Activated CD8-positive, alpha-beta memory T cell treated with anti-CD3 and anti-CD28 coated beads, Interleukin-2, amount 10 ng/mL, durations not matched to agents 7 days and 5 days (primary cell): Measurements from ENCODE around the gene CYB561D1. TPM values are rescaled to one million over a fixed set of nuclear protein-coding genes. Genes with fewer than 3 reads are reported as not detected.
A peak's percentile ranks its signal among the peaks of the same experiment; 100 is the strongest.

Experiments
- ATAC-seq: fragments of 150-1000 bp; cut with Tn5 transposase; one replicate; pipeline ENCODE4 v1.10.0; 2021; ENCODE audit warnings: moderate library complexity
- CTCF ChIA-PET: fragments of 350-600 bp; sonication (Branson Sonifier 250); formaldehyde crosslinking; loops from one replicate; lab custom pipeline; 2021; ENCODE audit warnings: antibody characterized with exemption; lab: Charles Lee
- DNase-seq: peaks from one replicate; pipeline ENCODE4 v3.0.0-alpha.2; 2020
- H3K27ac Mint-ChIP-seq: one replicate; pipeline ENCODE4 v1.8.0; 2021; ENCODE audit warnings: mild to moderate bottlenecking, mixed read lengths
- H3K27me3 Mint-ChIP-seq: one replicate; pipeline ENCODE4 v1.8.0; 2021; ENCODE audit warnings: mixed read lengths
- H3K36me3 Mint-ChIP-seq: one replicate; pipeline ENCODE4 v1.8.0; 2021; ENCODE audit warnings: mild to moderate bottlenecking, mixed read lengths
- H3K4me1 Mint-ChIP-seq: one replicate; pipeline ENCODE4 v1.8.0; 2021; ENCODE audit warnings: mixed read lengths
- H3K4me3 Mint-ChIP-seq: one replicate; pipeline ENCODE4 v1.8.0; 2021; ENCODE audit warnings: mild to moderate bottlenecking, moderate library complexity, mixed read lengths
- H3K9me3 Mint-ChIP-seq: one replicate; pipeline ENCODE4 v1.8.0; 2022; ENCODE audit warnings: low read depth, mixed read lengths
- total RNA-seq, 2 experiments: library from RNA; stranded (reverse); gene quantifications; one replicate each; pipeline ENCODE4 v1.2.3, GENCODE V29; 2021

CYB561D1 gene
- total RNA-seq, 2 experiments from 2014 or later, result 11.0 to 15.0 TPM

DNA sequence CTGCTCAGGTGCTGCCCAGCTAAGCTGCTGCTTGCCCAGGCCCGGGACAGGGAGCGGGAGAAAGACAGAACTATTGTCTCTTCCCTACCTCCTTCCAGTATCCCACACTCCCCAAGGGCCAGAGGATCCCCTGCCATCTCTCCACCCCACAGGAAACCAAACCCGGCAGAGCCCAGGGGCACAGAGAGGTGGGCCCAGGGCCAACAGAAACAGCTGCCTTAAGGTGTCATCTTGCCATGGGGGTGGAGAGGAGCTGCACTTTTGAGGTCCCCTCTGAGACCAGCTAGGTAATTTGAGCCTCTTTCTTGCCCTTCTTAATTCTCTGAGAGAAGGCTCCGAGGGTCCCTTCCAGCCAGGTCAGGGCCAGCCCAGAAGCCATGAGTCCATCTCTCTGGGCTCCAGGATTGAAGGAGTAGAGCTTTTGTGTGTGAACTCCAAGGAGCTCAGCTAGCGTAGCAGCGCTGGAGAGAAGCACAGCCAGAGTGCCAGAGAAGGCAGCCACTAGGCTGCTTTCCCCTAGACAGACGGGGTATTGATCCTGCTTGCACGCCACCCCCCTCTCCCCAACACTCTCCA lies 36.1 kb downstream of the CYB561D1 start:
- H3K4me3 Mint-ChIP-seq, result no peak overlapping the region
- no peaks in the 10 kb centered on the region for H3K27me3 Mint-ChIP-seq
- H3K27ac Mint-ChIP-seq, result no peak overlapping the region
- H3K4me1 Mint-ChIP-seq, result peaks cover 23% of the 10 kb centered on the region
- DNase-seq, result no peak
- no peaks in the 10 kb centered on the region for H3K36me3 Mint-ChIP-seq
- no peaks in the 10 kb centered on the region for H3K9me3 Mint-ChIP-seq
- CTCF ChIA-PET, result interaction anchor here (0.8 to 46.0 kb wide), 8 partner anchors 8 to 455 kb away, joined by 3 to 1550 read pairs (median 48); partner anchors contain the start of genes AHCYL1, AMIGO1, ATXN7L2 and CYB561D1
- ATAC-seq, result no peak

DNA sequence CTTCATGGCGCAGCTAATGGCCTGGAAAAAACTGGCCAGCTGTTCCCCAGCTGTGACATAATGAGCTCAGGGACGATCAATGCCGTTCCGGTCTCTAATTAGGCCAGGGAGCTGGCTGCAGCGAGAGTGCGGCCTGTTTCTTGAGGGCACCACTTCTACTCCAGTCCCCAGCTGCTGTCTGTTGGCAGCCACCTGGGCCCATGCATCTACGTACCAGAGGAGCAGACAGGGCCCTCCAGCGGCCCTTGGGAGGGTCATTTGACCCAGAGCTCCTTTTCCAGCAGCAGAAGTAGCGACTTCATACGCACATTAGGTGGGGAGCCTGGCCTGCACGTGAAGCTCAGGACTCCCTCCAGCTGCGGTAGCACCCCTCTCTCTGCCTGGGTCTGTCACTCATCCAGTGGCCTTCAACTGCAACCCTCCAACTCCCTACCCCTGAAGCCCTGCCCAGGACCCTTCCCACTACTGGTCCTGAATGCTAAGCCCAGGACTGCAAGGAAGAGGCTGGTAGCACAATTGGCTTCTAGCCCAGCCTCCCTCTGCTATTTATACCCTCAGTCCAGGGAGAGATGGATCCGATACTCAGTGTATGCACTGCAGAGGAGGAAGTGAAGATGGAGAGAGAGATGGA lies 36.7 kb downstream of the CYB561D1 start:
- CTCF ChIA-PET, result interaction anchor here (1.5 to 46.0 kb wide), 7 partner anchors 8 to 266 kb away, joined by 3 to 1550 read pairs (median 62); partner anchors contain the start of genes AMIGO1, ATXN7L2, CYB561D1 and SORT1
- Mint-ChIP-seq H3K27me3 (no peaks in the 10 kb centered on the region), H3K9me3 (no peaks in the 10 kb centered on the region), H3K27ac (peak overlapping the region; percentile 52), H3K36me3 (no peaks in the 10 kb centered on the region), H3K4me3 (no peak overlapping the region), H3K4me1 (peaks cover 23% of the 10 kb centered on the region)
- DNase-seq (peak; percentile 33), ATAC-seq (no peak)

- no peaks in the 10 kb centered on the region for H3K36me3 Mint-ChIP-seq
- no peaks in the 10 kb centered on the region for H3K27me3 Mint-ChIP-seq
- H3K4me3 Mint-ChIP-seq, result no peak overlapping the region
- ATAC-seq (no peak), DNase-seq (no peak)
- peaks cover 23% of the 10 kb centered on the region for H3K4me1 Mint-ChIP-seq
- H3K27ac Mint-ChIP-seq, result peak overlapping the region; percentile 52
- CTCF ChIA-PET, result interaction anchor here (0.8 to 46.0 kb wide), 38 partner anchors 8 to 453 kb away, joined by 3 to 1550 read pairs (median 8); partner anchors contain the start of genes AHCYL1, AMIGO1, ATXN7L2 and CELSR2
- no peaks in the 10 kb centered on the region for H3K9me3 Mint-ChIP-seq
Observed at GRCh38 chr1:109531380-109531779, 37.5 kb downstream of the CYB561D1 start.

DNA sequence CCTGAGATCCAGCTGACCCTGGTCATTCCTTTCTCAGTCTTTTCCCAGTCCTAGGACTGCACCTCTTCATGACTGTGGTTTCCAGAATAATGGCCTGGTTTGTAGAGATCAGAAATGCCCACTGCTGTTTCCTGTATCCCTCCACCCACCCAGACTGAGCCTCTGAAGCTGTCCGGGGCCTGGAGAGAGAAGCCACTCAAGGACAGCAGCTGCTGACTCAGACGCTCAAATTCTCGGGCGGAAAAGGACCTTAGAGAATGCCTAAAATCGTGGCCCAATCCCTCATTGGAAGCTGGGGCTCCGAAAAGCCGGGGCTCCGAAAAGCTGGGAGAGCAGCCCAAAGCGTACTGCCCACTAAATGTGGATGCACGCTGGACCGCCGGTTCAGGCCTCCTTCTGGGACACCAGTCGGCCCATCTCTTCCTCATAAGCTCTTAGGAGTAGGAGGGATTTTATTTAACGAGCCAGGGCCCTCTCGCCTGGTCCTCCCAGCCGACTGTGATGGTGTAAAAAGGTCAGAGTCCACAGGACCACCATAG lies 38.0 kb downstream of the CYB561D1 start:
- no peak for ATAC-seq
- CTCF ChIA-PET, result interaction anchor here (0.8 to 46.0 kb wide), 61 partner anchors 9 to 807 kb away, joined by 3 to 1550 read pairs (median 6); partner anchors contain the start of genes AHCYL1, AMIGO1, AMPD2 and ATXN7L2
- no peak for DNase-seq
- Mint-ChIP-seq H3K36me3 (no peaks in the 10 kb centered on the region), H3K27me3 (no peaks in the 10 kb centered on the region), H3K4me1 (peaks cover 23% of the 10 kb centered on the region), H3K4me3 (no peak overlapping the region), H3K9me3 (no peaks in the 10 kb centered on the region), H3K27ac (no peak overlapping the region)

- peak overlapping the region; percentile 48 for H3K4me3 Mint-ChIP-seq
- no peaks in the 10 kb centered on the region for H3K36me3 Mint-ChIP-seq
- H3K4me1 Mint-ChIP-seq, result peaks cover 23% of the 10 kb centered on the region
- ATAC-seq (peak; percentile 90), DNase-seq (peak; percentile 94)
- no peaks in the 10 kb centered on the region for H3K9me3 Mint-ChIP-seq
- H3K27ac Mint-ChIP-seq, result peak overlapping the region; percentile 91
- CTCF ChIA-PET, result interaction anchor here (0.6 to 46.0 kb wide), 80 partner anchors 8 to 840 kb away, joined by 3 to 1550 read pairs (median 5); partner anchors contain the start of genes AHCYL1, AMIGO1, AMPD2 and ATXN7L2
- H3K27me3 Mint-ChIP-seq, result no peaks in the 10 kb centered on the region
Observed at GRCh38 chr1:109532365-109533136, 38.7 kb downstream of the CYB561D1 start.

DNA sequence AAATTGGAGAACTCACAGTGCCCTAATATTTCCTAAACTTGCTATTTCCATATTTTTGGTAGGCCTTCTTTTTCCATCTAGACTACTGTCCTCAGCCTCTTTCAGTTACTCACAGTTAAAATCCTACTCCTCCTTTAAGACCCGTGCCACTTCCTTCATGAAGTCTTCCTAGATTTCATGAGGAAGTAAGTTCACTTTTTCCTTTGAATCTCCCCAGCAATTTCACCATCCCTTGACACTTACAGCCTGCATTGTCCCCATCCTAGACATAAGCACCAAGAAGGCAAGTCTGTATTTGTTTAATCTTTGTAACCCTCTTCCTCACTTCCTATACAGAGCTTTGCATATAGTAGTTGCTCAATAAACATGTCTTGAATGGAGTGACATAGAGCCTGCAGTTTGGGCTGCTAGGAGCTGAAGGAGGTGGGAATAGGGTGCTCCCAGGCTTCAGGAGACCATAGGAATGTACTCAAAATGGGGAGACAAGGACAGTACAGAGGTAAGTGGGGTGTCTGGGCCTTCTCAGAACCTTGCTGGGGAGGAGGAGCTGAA lies 40.5 kb downstream of the CYB561D1 start:
- H3K9me3 Mint-ChIP-seq, result no peaks in the 10 kb centered on the region
- no peak overlapping the region for H3K27ac Mint-ChIP-seq
- H3K4me3 Mint-ChIP-seq, result no peak overlapping the region
- H3K36me3 Mint-ChIP-seq, result no peaks in the 10 kb centered on the region
- CTCF ChIA-PET, result interaction anchor here (0.6 to 46.0 kb wide), 10 partner anchors 6 to 271 kb away, joined by 3 to 1550 read pairs (median 8); partner anchors contain the start of genes AMIGO1, ATXN7L2, CYB561D1 and GNAI3
- ATAC-seq, result no peak
- H3K4me1 Mint-ChIP-seq, result peaks cover 23% of the 10 kb centered on the region
- no peak for DNase-seq
- no peaks in the 10 kb centered on the region for H3K27me3 Mint-ChIP-seq

DNA sequence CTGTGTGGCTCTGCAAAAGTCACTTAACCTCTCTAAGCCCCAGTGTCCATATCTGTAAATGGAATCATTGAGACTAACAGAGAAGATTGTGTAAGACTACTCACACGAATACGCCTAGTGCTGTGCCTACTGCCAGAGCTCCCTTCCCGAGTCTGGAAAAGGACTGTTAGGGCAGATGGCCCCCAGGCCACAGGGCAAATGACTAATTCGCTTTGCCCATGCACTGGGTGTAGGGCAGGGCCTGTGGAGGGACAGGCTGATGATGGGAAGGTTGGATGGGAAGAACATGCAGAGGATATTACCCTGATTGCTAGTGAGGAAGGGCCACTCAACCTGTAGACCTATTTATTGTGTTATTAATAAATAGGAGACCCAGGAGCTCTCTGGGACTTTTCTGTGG lies 41.6 kb downstream of the CYB561D1 start:
- no peaks in the 10 kb centered on the region for H3K36me3 Mint-ChIP-seq
- no peak overlapping the region for H3K4me3 Mint-ChIP-seq

DNA sequence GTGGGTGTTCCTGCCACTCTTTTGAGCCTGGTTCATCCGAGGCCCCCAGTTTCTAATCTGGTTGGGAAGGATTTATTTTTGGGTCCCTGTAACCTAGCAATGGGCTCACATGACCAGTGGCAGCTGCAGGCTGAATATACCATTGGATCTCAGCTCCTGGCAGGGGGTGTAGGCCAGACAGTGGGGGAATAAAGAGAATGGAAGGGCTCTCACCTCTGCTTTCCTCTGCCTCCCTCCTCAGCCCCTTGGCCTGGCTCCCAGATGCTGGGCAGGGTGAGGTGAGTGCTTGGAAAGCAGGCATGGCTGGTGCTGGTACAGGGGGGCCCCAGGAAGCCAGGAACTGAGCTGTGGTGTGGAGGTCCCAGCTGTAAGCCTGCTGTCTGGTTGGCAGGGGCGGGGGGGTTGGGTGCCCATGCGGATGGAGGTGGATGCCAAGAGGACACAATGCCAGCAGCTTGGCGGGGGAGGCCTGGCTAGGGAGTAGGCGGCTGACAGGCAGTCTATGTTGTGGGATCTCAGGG lies 42.1 kb downstream of the CYB561D1 start:
- H3K9me3 Mint-ChIP-seq, result no peaks in the 10 kb centered on the region
- no peaks in the 10 kb centered on the region for H3K36me3 Mint-ChIP-seq
- ATAC-seq (no peak), DNase-seq (no peak)
- H3K27me3 Mint-ChIP-seq, result no peaks in the 10 kb centered on the region
- peaks cover 19% of the 10 kb centered on the region for H3K4me1 Mint-ChIP-seq
- H3K4me3 Mint-ChIP-seq, result no peak overlapping the region
- CTCF ChIA-PET, result interaction anchor here (1.2 to 46.0 kb wide), 4 partner anchors 9 to 258 kb away, joined by 3 to 1550 read pairs (median 37); partner anchors contain the start of genes AMIGO1, ATXN7L2 and CYB561D1
- H3K27ac Mint-ChIP-seq, result no peak overlapping the region

More for the DNA sequence above, 41.6 kb downstream of the CYB561D1 start:
- H3K9me3 Mint-ChIP-seq, result no peaks in the 10 kb centered on the region
- no peak for DNase-seq
- H3K27ac Mint-ChIP-seq, result no peak overlapping the region
- no peaks in the 10 kb centered on the region for H3K27me3 Mint-ChIP-seq
- ATAC-seq, result no peak
- H3K4me1 Mint-ChIP-seq, result peaks cover 23% of the 10 kb centered on the region
- CTCF ChIA-PET, result interaction anchor here (1.2 to 46.0 kb wide), 6 partner anchors 10 to 272 kb away, joined by 3 to 1550 read pairs (median 8); partner anchors contain the start of genes AMIGO1, ATXN7L2 and CYB561D1

DNA sequence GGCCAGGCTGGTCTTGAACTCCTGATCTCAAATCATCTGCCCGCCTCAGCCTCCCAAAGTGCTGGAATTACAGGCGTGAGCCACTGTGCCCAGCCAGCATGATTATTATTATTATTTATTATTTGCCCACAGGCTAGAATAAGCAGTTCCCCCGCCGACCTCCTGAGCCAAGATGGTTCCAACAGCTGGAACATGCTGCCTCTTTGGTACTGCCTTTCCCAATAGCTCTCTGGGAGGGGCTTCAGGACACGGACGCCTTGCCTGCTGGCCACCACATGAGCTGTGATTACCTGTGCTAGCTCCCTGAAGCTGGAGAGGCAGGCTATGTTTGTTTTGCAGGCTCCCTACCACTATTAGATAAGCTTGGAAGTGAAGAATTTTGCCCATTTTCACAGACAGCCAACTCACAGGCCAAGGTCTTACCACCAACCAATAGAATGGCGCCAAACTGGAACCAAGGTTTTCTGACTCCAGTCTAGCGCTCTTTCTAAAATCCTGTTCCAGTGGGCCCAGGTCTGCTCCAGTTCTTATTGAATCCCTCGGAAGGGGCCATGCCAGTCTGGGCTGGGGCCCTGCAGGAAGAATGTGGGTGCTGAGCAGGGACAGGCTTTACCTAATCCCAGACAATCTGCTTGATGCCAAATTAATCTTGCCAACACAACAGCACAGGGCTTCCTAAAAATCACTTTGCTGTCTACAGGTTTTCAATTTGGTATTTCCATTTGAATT lies 43.7 kb downstream of the CYB561D1 start:
- DNase-seq (no peak), ATAC-seq (no peak)
- CTCF ChIA-PET, result interaction anchor here (0.9 to 46.0 kb wide), 7 partner anchors 7 to 447 kb away, joined by 3 to 1550 read pairs (median 5); partner anchors contain the start of genes AHCYL1, AMIGO1, ATXN7L2 and CYB561D1
- H3K36me3 Mint-ChIP-seq, result no peaks in the 10 kb centered on the region
- H3K27me3 Mint-ChIP-seq, result peaks cover 5% of the 10 kb centered on the region
- H3K27ac Mint-ChIP-seq, result no peak overlapping the region
- no peaks in the 10 kb centered on the region for H3K9me3 Mint-ChIP-seq
- H3K4me1 Mint-ChIP-seq, result peaks cover 4% of the 10 kb centered on the region
- H3K4me3 Mint-ChIP-seq, result no peak overlapping the region

DNA sequence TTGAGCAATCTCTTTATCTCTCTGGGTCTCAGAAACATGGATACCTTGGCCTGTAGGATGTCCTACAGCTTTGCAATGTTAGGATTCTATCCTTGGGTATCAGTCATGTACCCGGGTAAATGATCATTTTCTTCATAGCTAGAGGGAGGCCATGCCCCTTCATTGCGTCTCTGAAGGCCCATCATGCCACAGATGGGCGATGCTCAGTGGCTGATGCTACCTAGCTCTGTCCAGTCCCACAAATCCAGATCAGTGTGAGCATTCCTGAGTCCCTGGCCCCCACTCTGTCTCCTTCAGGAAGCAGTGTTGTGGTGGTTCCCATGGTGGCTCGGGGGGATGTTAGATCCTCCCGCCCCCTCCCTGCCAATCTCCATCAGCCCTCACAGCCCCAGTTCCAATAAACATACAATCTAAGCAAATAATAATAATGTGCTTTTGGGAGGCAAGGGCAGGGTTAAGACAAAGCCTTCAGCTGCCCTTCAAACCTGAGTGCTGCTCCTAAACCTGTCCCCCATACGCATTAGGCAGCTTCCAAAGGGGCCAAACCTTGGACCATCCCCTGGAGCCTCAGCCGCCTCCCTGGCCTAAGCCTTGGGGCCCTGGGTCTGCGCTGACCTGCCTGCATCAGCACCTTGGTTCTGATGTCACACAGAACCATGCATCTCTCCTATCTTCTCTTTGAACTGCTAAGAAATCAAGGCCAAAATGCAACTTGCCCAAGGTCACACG lies 45.1 kb downstream of the CYB561D1 start:
- Mint-ChIP-seq H3K27me3 (peaks cover 5% of the 10 kb centered on the region), H3K27ac (no peak overlapping the region)
- DNase-seq, result no peak

GRCh38 chr1:109539676-109540075 lies 45.8 kb downstream of the CYB561D1 start, which contains the start of gene GPR61:
GPR61 (plus strand) TSS chr1:109539872; CDS start chr1:109543023, 3,151 bp downstream.
- no peak within 1 kb of the TSS for H3K4me3 Mint-ChIP-seq
- H3K4me1 Mint-ChIP-seq, result no peaks in the 10 kb centered on the region
- no peaks in the 10 kb centered on the region for H3K36me3 Mint-ChIP-seq
- peaks cover 5% of the 10 kb centered on the region for H3K27me3 Mint-ChIP-seq
- no peak for ATAC-seq
- CTCF ChIA-PET, result interaction anchor here (3.2 to 46.0 kb wide), 2 partner anchors 7 to 41 kb away, joined by 28 to 1550 read pairs; partner anchors contain the start of genes AMIGO1, ATXN7L2 and CYB561D1
- DNase-seq, result no peak
- H3K27ac Mint-ChIP-seq, result no peak within 1 kb of the TSS
- no peaks in the 10 kb centered on the region for H3K9me3 Mint-ChIP-seq

More for the DNA sequence above, 45.1 kb downstream of the CYB561D1 start:
- Mint-ChIP-seq H3K4me3 (no peak overlapping the region), H3K36me3 (no peaks in the 10 kb centered on the region), H3K9me3 (no peaks in the 10 kb centered on the region), H3K4me1 (no peaks in the 10 kb centered on the region)
- ATAC-seq, result no peak
- CTCF ChIA-PET, result interaction anchor here (0.9 to 46.0 kb wide), 5 partner anchors 6 to 446 kb away, joined by 3 to 1550 read pairs (median 5); partner anchors contain the start of genes AHCYL1, AMIGO1, ATXN7L2 and CYB561D1
